ENCODE measurements around the gene CMKLR1. TPM values are rescaled to one million over a fixed set of nuclear protein-coding genes. Genes with fewer than 3 reads are reported as not detected.

CMKLR1 gene
- total and polyA plus RNA-seq, 9 of the 15 experiments (the other 6 are each of a cell fraction or from before 2014, with no cell fraction given): 0.11 to 1.4 (median 0.20) TPM

DNA sequence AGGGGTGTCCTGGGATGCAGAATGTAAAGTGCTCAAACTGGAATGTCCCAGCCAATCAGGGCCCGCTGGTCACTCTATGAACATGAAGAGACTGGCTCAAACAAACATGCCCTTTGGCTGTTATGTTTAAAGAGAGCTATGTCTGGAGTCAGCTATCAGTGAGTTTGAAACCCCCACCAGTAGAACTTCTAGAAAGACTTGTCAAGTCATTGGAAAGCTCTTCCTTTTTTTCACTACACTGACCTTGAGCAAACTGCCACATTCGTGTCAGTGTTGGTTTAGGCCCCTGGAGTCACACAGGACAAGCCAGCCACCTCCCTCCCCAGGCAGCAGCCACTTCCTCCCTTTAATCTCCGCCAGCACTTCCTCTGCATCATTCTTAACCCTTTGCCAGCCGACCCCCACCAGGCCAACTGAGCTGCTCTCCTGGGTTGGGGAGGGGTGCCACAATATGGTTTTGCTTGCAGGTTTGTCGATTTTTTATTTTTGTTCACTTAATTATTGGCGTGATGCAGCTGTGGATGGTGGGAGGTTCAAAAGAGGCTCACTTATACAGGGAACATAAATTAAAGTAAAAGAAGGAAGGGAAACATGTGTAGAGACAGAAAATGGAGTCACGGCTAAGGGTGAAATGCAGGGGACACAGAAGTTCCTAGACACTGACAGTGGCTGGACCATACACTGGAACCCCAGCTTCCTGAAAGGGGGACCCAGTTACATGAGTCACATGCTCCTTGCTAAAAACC lies 25.3 kb downstream of the CMKLR1 start (continued):
- TF ChIP-seq ETV6 (IDR thresholded peaks at IDR 0.05; ENCODE audit: borderline replicate concordance in 1 of 2, low read depth in 2 of 2, low read length in 1 of 2) (peak in 1 of 2 experiments; percentile 73; a peak in 3 of 4 replicates), ETV6 (CRISPR knock-in tag; IDR thresholded peaks at IDR 0.05; ENCODE audit: borderline replicate concordance) (no peak), ZNF76 (CRISPR knock-in tag; IDR thresholded peaks at IDR 0.05; ENCODE audit: borderline replicate concordance) (no peak), ETS2 (tag; IDR thresholded peaks at IDR 0.05; ENCODE audit: borderline replicate concordance, poor library complexity, severe bottlenecking) (no peak), ZKSCAN1 (IDR thresholded peaks at IDR 0.05; ENCODE audit: low read depth, low read length) (no peak), NFE2 (IDR thresholded peaks at IDR 0.05; ENCODE audit: low read depth) (peak; percentile 72), SRSF9 (IDR thresholded peaks at IDR 0.05; ENCODE audit: borderline replicate concordance, low read depth, low read length) (no peak), NCOA1 (IDR thresholded peaks at IDR 0.05; ENCODE audit: low read depth) (peak; percentile 45; the same call in 1 of the 2 replicates), HDAC2 (IDR thresholded peaks at IDR 0.05) (peak; percentile 63), KDM1A (IDR thresholded peaks at IDR 0.05) (peak in 1 of 2 experiments; percentile 33; a peak in 1 of 4 replicates), L3MBTL2 (IDR thresholded peaks at IDR 0.05) (0 out of 2 replicates have a peak, but pooled peaks have one; percentile 13), CTBP1 (IDR thresholded peaks at IDR 0.05; ENCODE audit: borderline replicate concordance) (peak; percentile 27; the same call in 1 of the 2 replicates), GATAD2A (IDR thresholded peaks at IDR 0.05) (0 out of 2 replicates have a peak, but pooled peaks have one; percentile 19)
- TF ChIP-seq, protein P1, sequence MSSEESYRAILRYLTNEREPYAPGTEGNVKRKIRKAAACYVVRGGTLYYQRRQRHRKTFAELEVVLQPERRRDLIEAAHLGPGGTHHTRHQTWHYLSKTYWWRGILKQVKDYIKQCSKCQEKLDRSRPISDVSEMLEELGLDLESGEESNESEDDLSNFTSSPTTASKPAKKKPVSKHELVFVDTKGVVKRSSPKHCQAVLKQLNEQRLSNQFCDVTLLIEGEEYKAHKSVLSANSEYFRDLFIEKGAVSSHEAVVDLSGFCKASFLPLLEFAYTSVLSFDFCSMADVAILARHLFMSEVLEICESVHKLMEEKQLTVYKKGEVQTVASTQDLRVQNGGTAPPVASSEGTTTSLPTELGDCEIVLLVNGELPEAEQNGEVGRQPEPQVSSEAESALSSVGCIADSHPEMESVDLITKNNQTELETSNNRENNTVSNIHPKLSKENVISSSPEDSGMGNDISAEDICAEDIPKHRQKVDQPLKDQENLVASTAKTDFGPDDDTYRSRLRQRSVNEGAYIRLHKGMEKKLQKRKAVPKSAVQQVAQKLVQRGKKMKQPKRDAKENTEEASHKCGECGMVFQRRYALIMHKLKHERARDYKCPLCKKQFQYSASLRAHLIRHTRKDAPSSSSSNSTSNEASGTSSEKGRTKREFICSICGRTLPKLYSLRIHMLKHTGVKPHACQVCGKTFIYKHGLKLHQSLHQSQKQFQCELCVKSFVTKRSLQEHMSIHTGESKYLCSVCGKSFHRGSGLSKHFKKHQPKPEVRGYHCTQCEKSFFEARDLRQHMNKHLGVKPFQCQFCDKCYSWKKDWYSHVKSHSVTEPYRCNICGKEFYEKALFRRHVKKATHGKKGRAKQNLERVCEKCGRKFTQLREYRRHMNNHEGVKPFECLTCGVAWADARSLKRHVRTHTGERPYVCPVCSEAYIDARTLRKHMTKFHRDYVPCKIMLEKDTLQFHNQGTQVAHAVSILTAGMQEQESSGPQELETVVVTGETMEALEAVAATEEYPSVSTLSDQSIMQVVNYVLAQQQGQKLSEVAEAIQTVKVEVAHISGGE (CRISPR knock-in tag; IDR thresholded peaks at IDR 0.05): peak in 1 of 3 experiments; percentile 65; a peak in 2 of 6 replicates
- TF ChIP-seq, protein P2, sequence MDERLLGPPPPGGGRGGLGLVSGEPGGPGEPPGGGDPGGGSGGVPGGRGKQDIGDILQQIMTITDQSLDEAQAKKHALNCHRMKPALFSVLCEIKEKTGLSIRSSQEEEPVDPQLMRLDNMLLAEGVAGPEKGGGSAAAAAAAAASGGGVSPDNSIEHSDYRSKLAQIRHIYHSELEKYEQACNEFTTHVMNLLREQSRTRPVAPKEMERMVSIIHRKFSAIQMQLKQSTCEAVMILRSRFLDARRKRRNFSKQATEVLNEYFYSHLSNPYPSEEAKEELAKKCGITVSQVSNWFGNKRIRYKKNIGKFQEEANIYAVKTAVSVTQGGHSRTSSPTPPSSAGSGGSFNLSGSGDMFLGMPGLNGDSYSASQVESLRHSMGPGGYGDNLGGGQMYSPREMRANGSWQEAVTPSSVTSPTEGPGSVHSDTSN (CRISPR knock-in tag; IDR thresholded peaks at IDR 0.05; ENCODE audit: low read depth): no peak
- TF ChIP-seq, protein P2 (tag; conservative IDR thresholded peaks at IDR 0.05; ENCODE audit: low read depth): 0 out of 2 replicates have a peak, but pooled peaks have one; percentile 13
- TF ChIP-seq, protein P3, sequence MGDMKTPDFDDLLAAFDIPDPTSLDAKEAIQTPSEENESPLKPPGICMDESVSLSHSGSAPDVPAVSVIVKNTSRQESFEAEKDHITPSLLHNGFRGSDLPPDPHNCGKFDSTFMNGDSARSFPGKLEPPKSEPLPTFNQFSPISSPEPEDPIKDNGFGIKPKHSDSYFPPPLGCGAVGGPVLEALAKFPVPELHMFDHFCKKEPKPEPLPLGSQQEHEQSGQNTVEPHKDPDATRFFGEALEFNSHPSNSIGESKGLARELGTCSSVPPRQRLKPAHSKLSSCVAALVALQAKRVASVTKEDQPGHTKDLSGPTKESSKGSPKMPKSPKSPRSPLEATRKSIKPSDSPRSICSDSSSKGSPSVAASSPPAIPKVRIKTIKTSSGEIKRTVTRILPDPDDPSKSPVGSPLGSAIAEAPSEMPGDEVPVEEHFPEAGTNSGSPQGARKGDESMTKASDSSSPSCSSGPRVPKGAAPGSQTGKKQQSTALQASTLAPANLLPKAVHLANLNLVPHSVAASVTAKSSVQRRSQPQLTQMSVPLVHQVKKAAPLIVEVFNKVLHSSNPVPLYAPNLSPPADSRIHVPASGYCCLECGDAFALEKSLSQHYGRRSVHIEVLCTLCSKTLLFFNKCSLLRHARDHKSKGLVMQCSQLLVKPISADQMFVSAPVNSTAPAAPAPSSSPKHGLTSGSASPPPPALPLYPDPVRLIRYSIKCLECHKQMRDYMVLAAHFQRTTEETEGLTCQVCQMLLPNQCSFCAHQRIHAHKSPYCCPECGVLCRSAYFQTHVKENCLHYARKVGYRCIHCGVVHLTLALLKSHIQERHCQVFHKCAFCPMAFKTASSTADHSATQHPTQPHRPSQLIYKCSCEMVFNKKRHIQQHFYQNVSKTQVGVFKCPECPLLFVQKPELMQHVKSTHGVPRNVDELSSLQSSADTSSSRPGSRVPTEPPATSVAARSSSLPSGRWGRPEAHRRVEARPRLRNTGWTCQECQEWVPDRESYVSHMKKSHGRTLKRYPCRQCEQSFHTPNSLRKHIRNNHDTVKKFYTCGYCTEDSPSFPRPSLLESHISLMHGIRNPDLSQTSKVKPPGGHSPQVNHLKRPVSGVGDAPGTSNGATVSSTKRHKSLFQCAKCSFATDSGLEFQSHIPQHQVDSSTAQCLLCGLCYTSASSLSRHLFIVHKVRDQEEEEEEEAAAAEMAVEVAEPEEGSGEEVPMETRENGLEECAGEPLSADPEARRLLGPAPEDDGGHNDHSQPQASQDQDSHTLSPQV (IDR thresholded peaks at IDR 0.05): peak; percentile 62; the same call in 1 of the 2 replicates

Measured in K562 (cell line).